Endothelial cell of hepatic sinusoid (primary cell): ENCODE results near the gene NGFR.
"Not testable (repeated sequence)": the region's sequence is repeated elsewhere in the genome, so short reads cannot be mapped to it uniquely, and the experiment has no call there.

Experiments used
- in situ Hi-C: cut with HindIII; loops from 2 replicates; pipeline ENCODE4 v1.10.0; 2017; ENCODE audit warnings: low sequenced_read_pairs

NGFR gene

DNA sequence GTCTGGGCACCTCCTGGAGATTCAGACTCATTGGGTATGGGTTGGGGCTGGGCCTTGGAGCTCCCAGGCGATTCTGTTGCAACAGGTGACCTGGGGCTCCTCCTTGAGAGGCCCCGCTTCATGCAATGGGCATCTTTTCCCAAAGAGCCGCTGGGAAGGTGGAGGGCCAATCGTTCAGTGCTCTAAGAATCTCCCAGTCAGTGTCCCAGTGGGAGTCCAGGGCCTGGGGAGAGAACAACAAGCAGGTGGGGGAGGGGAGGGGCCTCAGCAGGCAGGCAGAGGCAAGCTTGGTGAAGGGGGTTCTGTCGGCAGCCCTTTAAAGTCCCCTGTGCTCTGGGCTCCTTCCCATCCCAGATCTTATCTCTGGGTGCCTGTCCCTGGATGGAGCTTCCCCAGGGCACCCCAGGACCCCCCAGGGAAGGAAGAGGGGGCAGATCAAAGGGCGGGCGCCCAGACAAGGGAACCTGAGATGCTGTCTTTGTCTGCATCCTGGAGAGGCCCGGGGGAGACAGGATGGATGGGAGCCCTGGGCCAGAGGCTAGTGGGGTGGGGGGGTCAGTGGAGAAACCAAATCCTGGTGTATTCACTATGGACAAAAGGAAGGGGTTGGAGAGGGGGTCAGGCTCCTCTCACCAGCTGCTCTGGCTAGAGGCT, 50.0 kb downstream of the NGFR start:
- in situ Hi-C loops: no loop called here

DNA sequence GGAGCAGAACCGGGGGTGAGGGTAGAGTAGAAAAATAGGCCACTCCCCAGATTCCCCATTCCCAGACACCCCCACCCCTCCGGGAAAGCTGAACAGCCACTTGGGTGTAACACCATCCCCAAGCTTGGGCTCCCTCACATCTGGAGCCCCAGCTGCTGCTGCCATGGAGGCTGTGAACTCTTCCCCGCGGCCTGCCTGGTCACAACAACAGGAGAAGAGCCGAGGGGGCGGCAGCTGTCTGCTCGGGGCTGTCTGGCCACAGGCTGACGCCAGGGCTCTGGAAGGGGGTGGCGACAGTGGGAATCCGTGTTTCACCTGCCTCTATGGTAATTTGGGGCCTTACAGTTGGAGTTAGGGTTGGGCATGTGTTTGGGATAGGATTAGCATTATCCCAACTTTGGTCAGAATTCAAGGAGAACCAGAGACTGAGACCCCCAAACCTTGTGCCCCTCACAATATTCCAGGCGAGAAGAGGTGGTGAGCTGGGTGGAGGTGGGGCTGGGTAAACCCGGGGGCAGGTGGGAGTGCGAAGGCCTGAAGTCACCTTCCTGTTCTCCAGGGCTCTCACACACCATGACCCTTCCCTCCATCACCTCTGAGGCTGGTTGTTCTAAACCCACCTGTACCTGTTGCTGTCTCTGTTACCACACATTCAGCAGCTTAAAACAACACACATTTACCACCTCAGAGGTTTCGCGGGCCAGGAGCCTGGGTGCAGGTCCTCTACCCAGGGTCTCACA, 50.9 kb downstream of the NGFR start:
- in situ Hi-C loops: no loop called here

DNA sequence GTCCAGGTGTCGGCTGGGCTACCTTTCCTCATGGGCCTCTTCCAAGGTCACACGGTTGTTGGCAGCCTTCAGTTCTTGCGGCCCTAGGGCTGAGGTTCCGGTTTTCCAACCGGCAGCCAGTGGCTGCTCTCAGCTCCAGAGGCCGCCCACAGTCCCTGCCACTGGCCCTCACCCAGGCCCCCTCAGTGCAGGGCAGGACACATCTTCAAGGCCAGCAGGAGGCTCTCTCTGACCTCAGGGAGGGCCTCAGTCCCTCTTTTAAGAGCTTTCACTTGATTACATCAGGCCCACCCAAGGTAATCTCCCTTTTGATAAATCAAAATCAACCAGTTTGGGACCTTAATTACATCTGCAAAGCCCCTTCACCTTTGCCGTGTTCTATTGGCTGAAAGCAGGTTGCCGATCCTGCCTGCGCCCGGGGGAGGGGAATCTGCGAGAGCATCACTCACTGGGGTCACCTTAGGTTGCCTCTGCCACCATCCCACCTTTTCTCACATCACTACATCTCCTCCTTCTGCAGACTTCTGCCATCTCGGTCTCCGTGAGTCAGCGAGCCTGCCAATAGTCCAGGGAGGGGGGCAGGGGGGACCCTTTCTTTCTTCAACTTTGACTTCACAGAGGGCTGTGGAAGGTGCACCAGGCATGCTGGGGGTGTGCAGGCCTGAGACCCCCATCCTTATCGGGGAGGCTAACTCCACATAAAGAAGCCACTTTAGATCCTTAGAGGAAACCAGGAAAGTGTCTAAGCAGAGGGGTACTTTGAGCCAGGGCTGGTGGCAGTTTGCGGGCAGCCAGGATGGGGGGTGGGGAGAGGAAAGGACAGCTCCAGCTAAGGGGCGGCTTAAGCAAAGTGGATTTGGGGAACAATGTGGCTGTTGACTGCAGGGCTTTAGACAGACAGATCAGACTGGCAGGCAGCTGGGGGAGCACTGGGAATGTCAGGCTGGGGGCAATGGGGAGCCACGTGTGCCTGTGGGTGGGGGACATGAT, 51.7 kb downstream of the NGFR start:
- in situ Hi-C loops: no loop called here

DNA sequence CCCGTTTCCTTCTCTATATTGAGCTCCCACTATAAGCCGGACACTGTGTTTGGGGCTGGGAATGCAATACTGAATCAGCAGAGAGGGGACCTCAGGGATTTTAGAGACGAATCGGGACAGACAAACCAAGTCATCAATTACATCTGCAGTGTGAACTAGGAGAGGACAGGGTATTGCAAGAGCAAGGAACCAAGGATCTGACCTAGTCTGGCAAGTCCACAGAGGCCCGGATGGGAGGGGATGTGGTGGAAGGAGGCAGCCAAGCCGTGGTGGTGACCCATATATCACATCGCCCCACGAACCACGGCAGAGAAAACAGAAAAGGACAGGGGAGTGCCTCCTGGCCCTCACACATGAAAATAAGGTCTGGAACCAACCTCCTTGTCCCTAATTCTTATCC, 52.5 kb downstream of the NGFR start:
- in situ Hi-C loops: no loop called here

DNA sequence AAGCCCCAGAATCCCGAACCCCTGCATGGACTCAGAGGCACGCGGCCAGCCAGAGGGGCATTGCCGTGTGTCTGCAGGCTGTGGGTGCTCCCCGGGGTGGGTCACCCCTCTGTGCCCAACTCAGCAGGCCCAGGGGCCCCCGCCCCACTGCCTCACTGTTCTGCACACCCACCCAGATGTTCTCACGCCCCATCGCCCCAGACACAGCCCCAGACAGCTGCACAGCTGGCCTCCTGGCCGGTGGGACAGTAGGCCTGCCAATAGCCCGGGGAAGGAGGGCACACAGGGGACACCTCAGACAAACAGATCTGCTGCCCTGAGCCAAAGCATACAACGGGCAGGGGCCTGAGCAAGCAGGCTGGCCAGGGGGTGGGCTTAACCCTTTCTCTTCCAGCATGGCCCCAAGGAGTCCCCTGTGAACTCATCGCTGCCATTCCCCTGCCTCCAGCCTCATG, 53.0 kb downstream of the NGFR start:
- in situ Hi-C loops: no loop called here

DNA sequence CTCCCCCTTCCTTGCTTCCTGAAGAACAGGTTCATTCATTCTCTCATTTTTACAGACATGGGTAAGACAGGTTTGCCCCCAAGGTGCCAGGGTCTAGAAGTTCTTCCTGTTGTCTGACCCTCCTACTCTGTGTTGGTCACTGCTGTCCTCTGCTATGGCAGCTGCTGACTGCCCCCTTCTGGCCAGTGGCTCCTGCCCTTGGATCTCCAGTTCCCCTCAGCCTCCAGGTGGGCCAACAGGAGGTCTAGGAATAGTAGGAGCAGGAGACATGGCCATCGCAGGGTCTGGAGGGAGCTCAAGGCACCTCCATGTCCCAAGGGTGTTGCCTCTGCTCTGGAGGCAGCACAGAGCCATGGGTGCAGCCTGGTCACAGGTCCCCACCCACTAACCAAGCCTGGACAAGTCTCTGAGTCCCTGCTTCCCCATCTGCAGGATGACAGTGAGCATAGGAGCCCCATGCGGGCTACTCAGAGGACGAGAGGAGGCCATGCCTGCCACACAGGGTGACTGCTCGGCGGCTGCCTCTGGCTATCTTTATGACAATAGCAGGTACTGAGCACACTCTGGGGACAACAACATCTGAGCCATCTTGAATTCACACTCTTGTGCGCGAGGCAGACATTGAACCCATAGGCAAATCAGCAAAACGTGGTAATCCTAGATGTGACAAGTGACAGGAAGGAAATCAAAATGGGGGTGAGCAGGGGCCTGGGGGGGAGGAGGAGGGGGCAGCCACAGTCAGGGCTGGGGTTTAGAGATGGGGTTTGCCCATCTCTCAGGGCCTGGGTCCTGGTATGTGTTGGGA, 53.6 kb downstream of the NGFR start:
- in situ Hi-C loops: no loop called here

DNA sequence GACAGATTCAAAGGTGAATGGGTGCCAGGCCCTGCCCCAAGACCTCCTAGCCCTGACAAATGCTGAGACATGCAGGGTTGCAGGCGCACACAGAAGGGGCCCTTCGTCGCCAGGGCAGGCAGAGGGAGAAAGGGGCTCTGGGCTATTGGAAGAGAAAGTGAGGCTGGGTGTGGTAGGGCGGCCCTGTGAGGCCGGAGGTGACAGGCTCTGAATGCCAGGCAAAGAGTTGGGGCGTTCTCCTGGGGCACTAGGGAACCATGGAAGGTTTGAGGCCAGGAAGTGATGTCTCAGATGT, 54.2 kb downstream of the NGFR start:
- in situ Hi-C loops: no loop called here

DNA sequence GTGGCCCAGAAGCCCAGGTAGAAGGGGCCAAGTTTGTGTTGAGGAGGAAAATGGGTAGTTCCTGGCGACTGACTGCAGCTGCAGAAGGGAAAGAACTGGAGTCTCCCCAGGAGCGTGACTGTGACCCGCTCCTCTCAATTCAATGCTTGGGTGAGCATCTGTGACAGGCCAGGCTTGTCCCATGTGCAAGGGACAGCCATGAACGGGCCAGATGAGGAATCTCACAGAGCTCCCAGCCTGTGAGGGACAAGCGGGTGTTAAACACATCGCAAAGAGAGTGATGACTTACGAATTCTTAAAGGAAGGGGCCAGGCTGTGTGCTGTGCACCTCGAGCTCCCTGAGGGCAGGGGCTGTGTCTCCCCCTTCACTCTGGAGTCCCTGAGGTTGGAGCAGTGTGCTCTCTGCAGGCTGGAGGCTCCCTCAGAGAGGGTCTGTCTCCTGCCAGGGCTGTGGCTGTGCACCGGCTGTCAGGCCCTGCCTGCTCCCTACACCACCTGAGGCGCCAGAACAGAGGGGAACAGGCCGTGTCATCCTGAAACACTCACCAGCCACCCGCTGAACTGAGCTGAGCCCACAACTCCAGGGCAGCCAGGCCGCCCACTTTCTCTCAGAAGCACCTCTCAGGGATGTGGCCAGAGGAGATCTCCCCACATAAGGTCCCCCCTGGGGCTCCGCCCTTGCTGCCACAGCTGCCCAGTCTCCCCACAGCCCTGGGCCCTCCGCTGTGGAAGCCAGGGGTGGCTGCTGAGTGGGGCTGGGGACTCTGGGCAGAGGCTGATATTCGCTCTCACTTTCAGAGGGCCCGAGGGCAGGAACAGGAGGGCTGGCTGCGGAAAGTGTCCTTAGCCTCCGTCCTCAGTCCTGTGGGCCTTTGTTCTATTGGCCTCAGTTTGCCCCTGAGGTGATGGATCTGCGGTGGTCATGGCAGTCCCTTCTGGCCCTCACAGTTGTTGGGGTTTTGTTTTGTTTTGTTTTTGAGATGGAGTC, 54.9 kb downstream of the NGFR start:
- in situ Hi-C loops: no loop called here

DNA sequence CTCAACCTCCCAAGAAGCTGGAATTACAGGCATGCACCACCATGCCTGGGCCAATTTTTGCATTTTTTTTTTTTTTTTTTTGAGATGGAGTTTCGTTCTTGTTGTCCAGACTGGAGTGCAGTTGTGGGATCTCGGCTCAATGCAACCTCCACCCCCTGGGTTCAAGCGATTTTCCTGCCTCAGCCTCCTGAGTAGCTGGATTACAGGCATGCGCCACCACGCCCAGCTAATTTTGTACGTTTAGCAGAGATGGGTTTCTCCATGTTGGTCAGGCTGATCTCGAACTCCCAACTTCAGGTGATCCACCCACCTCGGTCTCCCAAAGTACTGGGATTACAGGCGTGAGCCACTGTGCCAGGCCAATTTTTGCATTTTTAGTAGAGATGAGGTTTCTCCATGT, 55.7 kb downstream of the NGFR start:
- in situ Hi-C loops: not testable (repeated sequence)

DNA sequence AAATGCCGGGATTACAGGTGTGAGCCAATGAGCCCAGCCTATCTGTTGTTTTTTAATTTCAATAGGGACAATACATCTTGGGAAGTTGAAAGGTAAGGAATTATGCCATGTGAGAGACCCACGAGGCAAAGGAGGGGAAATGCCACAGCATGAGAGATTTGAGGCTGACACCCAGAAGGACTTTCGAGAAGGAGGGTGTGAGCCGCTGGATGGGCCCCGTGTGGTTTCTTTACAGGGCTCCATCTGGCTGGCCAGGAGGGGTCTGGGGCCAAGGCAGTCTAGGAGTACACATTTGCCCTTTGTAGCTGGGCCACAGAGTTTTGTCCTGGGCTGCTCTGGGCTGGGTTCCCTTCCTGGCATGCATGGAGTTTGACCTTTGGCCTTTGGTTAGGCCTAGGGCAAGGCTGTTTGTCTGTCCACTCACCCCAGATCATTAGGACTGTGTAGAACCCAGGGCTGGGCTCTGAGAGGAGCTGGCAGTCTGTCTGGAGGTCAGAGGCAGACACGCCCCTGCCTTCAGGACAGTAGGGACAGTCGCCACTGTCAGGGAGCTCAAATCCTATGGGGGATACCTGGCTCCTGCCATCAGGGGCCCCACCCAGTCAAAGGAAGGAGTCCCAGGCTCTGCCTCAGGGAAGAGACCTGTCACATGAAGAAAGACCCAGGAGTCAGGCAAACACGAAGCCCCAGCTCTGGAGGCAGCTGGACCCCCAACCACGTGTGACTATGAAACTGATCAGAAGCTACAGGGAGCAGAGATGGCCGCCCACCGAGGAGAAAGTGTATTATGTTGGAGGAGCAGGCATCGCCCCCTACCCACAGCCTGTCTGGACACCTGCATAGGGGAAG, 56.4 kb downstream of the NGFR start:
- in situ Hi-C loops: no loop called here

DNA sequence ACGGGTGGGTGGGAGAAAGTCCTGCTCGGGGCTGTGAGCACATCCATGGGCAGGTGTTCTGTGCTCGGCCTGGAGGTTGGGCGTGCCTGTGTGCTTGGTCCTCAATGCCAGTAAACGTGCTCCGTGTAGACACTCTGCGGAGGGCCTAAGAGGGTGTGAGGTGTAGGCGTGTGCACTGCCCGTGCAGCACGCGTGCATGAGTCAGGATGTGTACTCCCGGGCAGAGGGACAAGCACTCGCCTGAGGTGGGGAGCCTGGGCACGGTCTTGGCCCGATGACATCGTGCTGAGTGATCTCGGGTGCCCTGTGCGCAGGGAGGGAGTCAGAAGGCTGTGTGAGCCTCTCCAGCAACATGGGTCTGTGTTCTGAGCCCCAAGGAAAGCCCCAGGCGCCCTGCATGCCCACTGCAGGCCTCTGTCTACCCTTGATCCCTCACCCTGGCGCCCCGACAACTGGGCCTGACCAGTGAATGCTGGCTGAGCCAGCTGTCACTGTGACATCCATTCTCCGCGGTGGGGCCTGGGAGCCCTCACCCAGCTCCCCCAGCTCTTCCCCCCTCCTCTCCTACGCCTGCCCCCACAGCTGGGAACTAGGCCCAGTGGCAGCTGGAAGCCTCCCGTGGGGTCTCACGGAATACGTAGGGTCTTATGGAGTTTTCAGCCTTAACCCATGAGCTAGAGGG, 57.1 kb downstream of the NGFR start:
- in situ Hi-C loops: no loop called here

DNA sequence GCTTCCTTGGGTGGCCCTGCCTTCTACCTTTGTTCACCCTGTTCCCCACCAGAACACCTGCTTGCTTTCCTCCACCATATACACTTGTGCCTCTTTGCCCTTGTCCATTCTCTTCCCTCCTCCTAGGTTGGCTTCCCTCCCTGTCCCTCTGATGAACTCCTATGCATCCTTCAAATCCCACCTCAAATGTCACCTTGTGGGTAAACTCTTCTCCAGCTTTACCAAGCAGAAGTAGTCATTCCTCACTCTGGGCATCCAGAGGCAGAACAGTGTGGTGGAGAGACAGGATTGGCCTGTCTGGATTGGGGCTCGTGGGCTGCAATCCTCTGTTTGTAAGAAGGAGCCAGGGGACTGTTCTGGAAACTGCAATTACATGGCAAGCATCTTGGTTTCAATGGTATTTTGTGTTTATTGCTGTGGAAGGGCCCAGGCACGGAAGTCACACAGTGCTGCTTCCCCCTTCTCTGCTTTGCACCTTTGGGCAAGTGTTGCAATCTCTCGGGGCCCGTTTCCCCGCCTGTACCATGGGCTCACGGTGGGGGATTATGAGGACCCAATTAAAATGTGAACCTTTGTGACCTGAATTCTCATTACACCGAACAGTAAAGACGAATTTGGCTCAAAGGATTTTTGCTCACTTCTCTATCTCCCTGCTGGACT, 58.7 kb downstream of the NGFR start:
- in situ Hi-C loops: no loop called here

DNA sequence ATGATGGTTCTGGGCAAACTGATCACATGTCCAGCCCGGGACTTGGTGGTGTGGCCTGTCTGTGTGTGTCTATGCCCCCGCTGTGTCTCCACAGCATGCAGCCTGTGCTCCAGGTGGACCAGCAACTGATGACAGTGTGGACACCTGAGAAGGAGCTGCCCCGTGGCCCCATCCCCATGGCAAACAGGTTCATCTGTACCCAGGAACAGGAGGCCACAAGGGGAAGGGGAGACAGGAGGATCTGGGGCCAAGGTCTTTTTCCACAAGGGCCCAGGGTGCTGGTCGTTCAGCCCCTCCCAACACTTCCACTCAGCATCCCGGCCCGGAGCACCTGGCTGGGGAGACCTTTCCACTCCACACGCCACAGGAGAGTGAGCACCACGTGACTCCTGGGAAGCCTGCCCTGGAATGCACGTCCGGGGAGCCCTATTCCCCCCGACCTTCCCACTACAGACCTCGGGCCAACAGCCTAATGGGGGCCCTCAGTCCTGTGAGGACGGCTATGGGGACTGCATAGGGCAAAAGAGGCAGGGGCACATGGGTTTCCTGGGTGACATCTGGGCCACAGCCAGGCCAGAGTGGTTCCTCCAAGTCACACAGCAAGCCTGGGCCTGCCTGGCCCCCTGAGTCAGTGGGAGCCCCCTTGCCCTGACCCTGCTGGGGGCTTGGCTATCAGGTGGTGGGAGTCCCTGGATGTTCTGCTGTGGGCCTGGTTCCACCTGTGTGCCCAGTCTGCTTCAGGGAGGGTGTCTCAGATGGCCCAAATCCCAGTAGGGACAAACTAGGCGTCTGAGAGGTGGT, 59.8 kb downstream of the NGFR start:
- in situ Hi-C loops: no loop called here

DNA sequence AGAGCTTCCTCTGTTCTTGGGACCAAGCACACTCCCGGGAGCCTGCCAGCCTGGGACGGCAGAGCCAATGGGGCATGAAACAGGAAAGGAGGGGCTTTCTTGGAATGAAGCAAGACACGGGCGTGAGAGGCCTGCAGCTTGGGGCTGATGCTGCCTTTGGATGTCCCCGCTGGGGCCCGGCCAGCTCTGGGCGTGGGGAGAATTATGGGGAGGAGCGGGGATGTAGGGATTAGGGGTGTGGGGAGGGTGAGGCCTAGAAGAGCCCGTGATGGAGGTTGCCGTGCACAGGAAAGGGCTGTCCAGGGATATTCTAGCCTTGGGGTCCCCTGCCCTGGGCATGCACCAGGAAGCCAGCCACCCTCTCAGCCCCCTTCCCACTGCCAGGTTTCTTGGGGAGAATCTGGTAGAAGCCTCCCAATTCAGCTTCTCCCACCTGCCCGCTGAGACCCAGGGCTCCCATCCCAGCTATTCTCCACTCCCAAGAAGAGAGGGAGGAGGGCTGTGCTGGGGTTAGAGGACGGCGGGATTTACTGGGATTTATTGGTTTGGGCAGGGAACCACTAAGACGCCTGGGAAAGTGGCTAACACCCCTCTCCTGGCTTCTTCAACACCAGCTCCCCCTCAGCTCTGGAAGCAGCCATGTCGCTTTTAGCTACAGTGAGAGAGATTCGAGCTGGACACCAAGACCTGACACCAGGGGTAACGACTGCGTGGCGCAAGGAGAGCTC, 60.6 kb downstream of the NGFR start:
- in situ Hi-C loops: no loop called here

DNA sequence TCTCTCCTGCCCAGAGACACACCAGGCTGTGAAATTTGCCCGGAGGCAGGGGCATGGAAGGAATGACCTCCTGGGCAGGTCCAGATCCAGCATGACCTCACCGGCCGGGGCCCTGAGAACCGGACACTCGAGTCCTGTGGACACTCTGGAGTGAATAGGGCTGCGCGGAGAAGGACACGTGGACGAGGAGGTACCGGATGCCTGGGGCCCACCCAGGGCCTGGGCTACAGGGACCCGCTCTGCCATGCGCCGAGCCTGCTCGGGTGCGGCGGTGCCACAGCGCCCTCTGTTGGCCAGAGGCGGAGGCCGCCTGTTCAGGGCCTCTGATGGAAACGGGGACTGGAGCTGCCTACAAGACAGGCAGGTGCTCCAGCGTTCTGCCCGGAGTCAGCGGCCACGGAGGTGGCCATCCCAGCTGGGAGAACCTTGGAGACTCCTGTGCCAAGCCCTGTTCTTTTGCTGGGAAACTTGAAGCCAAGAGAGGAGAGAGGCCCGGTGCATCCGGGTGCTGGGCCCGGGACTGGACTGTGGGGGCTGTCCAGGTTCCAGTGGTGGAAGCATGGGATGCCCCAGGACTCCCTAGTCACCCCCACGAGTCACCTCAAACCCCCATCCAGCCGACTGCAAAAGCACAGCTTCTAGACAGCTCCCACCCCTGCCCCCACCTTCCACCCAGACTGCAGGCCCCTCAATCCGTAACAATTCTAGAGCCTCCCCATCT, 61.3 kb downstream of the NGFR start:
- in situ Hi-C loops: no loop called here
